Measurements from ENCODE around the gene DYNLT1.

- no peak for TF ChIP-seq CTCF (conservative IDR thresholded peaks at IDR 0.05; ENCODE audit: low read length)
- no peak for TF ChIP-seq EZH2phosphoT487 (IDR thresholded peaks at IDR 0.05; ENCODE audit: borderline replicate concordance)
Measured at GRCh38 chr6:158669145-158670035, 24.8 kb upstream of the DYNLT1 start.

Measured in Loucy (cell line).